Measurements from ENCODE around the gene CMTM7.

CMTM7 gene

DNA sequence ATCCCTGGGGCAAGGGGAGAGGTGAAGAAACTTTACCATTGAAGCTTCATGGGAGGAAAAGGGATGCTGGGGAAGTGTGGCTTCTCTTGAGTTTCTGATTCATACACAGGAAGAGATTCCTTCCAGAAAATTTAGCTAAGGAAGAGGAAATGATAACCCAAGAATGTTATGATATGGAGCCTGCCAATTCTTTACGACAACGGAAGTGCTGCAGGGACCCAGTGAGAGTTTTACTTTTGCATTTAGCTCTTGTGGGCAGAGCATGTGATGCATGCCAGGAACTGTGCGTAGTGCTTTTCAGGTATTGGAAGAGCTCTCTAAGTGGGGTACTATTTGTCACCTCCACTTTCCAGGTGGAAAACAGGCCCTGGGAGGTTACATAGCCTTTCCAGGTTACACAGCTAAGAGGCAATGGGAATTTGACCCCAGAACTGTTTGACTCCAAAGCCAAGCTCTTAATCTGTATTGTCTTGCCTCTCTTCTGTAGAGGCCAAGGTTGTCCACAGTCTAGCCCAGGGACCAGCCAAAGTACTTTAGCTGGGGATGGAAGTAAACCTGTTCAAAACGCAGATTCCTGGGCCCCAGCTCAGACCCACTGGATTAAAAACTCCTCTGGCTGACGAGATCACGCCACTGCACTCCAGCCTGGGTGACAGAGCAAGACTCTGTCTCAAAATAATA is 23.0 kb downstream of the CMTM7 start:
- DNase-seq (ENCODE audit: low spot score) = no peak

DNA sequence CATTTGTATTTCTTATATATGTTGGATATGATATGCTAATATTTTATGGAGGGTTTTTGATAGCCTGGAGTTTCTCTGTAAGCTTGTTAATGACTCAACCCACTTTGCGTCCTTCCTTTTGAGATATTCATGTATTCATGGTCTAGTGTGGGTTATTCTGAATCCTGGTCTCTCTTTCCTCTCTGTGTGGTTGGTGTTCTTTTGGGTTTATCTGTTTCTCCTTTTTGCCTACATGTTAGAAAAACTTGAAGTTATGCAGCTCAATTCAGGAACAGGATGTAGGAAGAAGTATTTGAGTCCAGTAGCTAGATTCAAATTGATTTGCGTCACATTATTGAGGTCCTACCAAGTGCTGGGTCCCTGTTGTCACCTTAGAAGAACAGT is 28.1 kb downstream of the CMTM7 start:
- no peak for DNase-seq (ENCODE audit: low spot score)

DNA sequence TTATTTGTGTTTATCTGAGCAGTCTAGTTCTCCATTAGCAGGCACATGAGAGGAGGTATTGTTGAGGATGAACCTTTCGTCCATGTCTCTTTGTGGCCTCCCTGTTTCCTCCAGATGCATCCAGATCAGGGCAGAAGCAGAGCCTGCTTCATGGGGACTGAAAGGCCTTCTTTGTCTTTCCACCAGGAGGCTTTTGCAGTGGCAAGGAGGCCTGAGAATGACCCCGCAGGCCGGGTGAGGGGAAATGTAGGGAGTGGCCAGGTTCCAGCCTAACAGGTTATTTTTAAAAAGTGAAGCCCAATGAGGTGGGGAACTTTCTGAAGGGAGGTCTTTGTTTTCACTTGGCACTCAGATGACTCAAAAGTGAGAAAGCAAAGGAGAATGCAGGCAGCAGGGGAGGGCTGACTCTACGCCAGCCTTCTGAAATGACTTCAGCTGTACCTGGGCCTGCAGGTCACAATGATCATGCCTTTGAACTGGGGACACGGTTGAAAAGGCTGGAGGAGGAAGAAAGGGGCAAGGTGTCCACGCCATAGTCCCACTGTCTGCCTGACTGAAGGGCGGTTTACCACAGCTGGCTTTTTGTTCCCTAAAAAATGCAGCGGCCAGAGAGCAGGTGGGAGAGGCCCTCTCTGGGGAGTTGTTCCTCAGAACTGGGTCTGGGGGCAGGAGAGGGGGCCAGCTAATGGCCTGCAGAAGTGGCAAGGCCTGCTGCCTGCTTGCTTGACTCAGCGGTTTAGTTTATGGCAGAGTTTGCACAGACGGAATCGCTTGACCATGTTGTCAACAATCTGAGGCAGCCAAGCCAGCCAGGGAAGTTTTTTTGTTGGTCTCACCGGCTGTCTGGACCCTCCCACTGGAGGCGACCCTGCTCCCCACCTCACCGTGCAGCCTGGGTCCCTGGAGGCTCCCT is 28.7 kb downstream of the CMTM7 start:
- DNase-seq (ENCODE audit: low spot score) = no peak

DNA sequence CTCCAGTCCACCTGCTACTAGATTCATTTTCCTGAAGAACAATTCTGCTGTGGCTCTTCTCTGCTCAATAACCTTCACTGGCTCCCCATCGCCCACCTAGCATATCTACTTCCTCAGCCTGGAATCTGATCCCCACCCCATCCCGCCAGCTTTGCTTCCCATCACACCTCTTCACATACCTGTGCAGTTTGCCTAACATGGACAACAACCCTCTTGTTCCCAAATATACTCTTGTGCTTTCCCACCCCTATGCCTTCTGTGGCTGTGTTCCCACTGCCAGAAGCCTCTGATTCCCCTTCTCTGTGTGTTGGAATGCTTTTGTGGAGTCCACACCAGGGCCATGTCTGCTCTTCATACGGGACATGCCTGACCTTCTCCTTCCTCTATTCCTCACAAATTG is 29.5 kb downstream of the CMTM7 start:
- DNase-seq (ENCODE audit: low spot score) = no peak

DNA sequence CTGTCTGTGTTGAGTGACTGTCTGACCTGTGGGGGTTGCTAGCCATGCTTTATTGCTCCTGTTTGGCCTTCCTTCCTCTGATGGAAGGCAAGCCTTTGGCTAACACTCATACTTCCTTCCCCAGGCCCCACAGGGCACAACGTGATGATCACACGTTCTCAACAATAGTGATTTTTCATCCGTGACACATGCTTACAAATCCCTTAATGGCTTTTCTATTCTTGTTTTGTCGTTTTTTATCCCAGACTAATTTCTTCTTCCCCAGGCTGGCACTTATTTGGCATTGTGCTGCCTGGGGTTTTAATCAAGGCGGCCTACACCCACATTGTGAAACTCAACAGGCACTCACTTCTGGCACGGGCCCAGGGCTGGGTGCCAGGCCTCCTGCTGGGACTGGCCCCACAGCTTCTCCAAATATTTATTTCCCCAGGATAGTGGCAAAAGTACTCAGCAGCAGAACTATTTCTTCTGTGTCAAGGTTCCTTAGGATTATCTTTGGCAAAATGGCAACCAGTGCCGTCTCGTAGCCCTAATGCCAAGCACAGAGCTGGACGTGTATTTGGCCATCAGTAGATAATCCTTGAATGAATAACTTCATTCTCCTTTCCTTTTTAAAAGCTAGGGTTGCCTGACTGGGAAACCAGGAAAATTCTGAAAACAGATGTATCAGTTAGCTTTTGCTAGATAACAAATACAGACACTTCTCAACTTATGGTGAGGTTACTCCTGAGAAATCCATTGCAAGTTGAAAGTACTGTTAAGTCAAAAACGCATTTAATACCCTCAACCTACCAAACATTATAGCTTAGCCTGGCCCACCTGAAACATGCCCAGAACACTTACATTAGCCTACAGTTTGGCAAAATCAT is 30.6 kb downstream of the CMTM7 start:
- peak; percentile 84 for DNase-seq (ENCODE audit: low spot score)

DNA sequence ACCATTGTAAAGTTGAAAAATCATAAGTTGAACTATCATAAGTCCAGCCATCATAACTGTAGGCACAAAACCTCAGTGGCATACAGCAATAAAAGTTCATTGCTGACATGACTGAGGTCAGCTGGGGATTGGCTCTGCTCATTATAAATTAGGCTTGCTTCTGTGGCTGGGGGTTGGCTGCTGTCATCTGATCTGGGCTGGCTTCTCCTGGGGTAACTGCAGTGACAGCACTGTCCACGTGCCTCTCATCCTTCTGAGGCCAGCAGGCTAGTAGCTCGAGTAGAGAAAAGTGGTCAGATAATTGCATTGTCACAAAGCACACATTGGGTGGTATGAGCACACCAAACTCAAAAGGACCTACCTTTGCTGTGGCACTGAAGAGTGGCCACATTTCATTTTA is 31.3 kb downstream of the CMTM7 start:
- DNase-seq (ENCODE audit: low spot score) = no peak

DNA sequence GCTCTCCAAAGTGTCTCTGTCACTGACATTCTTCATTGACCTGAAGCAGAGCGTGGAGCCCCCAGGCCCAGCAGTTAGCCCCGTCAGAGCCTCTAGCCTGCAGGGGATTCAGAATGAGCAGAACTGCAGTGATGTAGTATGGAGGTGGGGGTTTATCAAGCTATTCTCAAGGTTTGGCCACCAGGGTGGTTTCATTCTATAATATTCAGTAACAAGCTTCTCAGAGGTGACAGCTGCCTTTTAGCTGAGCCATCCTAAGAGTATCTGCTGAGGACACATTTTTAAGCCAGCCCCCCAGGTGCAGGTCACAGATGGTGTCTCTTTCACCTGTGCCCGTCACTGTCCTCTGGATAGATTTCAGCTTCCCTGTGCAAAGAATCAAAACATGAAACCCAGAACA is 31.9 kb downstream of the CMTM7 start:
- no peak for DNase-seq (ENCODE audit: low spot score)

DNA sequence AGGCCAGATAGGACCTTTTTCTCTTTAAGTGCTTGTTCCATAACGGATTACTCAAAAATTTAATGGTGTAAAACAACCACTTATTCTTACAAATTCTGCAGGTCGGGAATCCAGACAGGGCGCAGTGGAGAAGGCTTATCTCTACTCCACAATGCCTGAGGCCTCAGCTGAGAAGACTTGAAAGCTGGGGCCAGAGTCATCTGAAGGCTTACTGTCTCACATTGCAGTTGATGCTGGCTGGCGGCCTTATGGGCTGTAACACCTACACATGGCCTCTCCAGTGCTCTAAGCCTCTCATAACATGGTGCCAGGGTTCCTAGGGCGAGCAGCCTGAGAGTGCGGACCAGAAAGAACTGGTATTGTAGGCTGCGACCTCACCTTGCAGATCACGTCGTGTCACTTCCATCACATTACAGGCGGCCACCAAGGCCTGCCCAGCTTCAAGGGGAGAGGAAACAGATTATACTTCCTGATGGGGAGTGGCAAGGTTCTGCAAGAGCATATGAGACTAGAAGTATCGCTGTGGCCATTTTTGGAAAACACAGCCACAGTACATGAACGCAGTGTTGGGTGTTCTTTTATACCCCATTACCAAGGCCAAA is 32.4 kb downstream of the CMTM7 start:
- DNase-seq (ENCODE audit: low spot score) = no peak

DNA sequence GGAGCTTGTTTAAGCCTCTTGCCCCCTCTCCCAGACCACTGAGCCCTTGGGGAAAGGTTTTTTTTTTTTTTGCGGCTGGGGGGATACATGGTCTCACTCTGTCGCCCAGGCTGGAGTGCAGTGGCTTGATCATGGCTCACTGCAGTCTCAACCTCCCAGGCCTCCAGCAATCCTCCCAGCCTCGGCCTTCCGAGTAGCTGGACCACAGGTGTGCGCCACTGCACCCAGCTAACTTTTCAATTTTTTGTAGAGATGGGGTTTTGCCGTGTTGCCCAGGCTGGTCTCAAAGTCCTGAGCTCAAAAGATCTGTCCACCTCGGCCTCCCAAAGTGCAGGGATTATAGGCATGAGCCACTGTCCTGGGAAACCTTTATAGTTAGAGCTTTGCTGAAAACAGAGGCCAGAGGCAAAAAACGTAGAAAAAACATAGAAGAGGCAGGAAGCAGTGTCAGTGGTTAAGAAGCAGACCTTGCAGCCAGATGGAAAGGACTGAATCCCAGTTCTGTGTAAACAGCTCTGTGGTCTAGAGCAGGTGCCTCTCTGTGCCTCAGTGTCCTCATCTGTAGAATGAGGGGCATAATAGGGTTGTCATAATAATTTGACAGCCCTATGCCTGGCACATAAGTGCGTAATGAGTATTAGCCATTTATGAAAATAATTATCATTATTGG is 33.1 kb downstream of the CMTM7 start:
- DNase-seq (ENCODE audit: low spot score) = no peak

DNA sequence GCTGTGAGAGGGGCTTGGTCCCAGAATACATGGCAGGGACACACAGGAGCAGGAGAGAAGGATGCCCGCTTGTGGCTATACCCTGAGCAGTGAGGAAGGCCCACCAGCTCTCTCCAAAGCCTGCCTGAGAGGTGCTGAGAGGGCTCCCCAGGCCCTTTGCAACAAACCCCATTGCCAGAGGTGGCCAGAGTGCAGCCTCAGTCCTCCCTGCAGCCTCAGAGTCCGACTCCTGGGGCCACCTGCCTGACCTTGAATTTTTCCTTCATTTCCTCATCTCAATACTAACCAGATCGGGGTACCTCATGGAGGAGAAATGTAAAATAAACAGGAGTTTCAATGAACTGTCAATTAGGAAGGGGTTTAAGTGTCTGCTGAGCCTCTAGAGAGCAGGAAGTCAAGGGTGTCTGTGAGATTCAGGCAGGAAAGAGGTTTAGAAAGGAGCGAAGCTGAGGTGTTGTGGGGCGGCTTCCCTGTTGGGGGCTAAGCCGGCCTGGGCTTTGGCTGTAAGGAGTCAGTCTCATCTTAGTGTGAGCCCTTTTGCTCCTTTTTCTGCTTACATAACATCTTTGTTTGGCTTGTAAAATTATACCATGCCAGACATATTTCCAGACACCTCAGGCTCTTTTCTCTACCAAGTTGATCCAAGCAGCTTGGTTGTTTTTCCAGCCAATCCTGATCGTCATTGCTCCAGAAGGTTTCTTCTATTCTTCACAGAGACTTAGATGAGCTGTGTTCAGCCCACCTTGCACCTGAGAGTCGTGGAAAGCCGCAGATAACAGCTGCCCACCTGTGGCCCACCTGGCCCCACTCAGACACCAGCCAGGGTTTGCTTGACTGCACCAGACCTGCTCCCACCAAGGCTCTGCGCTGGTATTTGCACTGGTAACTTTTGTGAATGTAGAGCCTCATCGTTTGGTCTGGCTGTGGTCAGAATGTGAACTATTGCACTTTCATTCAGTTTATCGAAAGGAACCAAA is 36.7 kb downstream of the CMTM7 start:
- no peak for DNase-seq (ENCODE audit: low spot score)

DNA sequence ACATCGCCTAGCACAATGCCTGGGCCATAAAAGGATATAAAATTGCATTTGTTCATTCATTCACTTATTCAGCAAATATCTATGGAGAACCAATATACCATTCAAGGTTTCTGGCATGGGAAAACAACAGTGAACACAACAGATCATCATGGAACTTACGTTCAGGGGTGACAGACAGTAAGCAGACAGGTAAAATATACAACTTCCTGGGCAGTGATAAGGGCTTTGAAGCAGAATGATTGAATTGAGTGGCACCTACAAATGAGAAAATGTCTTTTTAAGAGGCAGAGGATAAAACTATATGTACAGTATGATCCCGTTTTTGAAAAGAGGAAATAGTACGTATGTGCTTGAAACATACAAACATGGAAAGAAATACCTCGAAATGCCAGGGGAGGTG is 39.2 kb downstream of the CMTM7 start:
- DNase-seq (ENCODE audit: low spot score) = no peak

DNA sequence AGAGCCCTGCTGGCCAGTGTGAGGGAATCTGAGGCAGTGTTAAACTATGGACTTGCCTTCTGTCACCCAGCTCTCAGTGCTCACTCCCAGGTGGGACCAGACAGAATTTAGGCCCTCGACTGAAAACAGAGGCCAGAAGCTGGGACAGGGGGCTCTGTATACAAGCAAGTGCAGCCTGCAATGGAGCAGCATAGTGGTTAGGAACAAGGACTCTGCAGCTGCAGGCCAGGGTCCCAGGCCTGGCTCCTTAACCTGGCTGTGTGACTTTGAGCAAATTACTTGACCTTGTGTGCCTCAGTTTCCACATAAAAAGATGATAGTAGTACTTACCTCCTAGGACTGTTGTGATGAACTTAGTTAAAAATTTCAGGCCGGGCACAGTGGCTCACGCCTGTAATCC is 39.8 kb downstream of the CMTM7 start:
- no peak for DNase-seq (ENCODE audit: low spot score)

DNA sequence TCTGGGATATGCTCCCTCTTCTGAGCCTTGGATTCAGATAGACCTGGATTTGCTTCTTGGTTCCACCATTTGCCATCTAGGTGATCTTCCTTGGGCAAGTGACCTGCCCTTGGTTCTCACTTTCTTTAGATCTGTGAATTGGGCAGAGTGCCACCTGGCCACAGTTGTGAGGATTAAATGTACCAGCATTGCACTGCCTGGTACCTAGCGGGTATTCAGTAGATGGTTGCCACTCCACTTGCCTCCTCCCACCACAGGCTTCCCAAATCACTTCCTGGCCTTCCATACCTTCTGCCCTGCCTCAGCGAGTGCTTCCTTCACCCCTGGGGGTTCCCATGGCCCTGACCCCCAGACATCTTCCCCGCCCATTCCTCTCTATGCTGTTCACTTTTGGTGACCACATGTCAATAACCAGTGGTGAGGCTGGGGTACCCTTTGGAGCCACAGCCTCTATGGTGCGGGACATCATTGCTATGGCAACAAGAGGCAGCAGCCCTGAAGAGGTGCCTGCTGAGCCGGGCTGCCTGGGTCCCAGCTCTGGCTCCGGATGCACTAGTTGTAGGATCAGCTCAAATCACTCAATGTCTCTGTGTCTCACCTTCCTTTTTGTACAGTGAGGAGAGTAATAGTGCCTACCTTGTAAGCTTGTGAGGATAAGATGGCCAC is 40.5 kb downstream of the CMTM7 start:
- no peak for DNase-seq (ENCODE audit: low spot score)

DNA sequence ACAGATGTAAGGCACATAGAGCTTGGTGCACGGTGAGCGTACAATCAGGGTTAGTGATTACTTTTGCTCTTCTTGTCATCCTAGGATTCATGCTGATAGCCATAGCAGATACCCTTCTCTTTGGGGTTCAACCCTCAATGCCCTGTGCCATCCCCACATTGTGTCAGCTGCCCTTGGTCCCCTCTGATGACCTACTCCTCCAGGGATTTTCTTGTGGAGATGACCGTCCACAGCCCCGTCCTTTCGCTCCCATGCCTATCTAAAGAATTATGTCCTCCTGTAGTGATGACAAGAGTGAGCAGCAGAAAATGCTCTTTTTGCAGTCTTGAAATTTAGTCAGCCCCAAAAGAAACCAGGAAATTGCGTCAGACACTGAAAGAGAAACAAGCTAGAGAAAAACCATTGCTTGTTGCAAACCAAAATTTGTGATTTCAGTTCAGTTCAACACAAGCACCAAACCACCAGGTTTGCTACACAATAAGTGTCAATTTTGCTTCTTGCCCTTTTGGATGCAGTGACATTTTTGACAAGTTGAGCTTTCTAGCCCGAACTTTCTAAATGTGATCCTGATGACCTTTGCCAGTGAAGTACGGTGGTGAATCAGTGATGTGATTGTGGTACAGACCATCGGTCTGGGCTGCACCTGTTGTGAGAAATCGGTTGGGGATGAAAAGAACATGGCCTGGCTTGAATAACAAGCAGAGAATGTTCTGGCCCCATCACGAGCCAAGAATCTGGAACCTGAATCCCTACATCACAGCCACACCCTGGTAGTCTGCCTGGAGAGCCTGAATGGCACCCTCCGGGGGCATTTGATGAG is 41.3 kb downstream of the CMTM7 start:
- DNase-seq (ENCODE audit: low spot score) = no peak

DNA sequence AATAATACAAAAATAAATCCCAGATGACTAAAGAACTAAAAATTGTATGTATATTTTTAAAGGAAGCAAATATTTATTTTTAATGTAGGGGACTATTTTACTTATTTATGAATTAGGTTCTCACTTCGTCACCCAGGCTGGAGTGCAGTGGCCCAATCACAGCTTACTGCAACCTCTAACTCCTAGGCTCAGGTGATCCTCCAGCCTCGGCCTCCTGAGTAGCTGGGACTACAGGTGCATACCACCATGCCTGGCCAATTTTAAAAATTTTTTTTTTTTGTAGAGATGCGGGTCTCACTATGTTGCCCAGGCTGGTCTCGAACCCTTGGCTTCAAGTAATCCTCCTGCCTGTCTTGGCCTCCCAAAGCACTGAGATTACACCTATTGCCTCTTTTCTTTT is 42.6 kb downstream of the CMTM7 start:
- DNase-seq (ENCODE audit: low spot score) = no peak

DNA sequence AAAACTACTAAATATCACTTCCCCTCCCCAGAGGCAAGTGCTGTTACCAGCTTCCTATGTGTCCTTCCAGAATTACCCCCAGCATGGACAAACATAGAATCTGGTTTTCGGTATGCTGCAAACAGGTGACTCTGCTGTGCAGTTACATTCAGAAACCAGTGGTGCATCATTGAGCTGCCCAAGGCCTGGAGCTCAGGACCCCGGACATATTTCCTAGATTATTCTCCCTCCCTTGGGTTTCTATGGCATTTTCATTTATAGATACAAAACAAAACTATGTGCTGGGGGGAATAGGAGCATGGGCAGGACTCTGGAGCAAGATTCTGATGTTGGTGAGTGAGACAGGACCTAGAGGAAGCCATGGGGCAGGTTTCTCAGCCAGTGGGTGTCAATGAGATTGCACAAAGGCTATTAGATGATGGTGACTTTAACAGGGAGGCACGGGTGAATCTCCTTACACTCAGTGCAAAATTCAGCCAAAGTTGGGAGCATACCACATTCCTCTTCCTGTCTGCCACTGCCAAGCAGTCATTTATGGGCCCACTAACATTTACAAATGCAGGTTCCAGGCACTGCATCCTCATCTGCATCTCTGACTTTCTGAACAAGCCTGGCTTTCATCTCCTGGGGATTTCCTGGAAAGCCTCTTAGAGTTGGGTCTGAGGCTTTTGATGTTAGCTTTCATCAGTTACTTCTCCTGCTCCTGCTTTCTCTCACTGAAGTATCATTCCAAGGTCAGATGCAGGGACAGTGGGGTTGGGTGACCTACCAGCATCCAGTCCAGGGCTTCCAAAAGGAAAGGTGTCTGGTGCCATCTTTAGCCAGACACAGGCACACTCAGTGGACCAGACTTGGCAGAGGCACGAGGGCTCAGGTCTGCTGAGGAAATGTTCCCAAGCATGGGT is 44.5 kb downstream of the CMTM7 start:
- no peak for DNase-seq (ENCODE audit: low spot score)

DNA sequence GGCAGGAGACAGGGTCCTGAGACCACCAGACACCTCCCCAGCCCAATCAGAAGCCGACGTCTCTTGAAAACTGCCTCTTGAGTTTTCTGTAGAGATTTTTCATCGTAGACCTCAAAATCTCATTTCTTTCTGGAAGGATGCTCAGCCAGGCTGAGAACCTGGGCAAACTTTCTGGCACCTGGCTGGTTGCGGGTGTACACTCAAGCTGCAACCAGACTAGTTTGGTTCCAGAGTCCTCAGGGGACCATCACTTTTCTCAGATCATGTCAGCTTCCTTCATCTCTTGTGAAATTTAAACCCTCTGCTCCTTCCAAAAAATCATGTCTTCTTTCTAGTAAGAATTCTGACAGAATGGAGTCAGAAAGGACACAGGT is 45.1 kb downstream of the CMTM7 start:
- DNase-seq (ENCODE audit: low spot score) = no peak

DNA sequence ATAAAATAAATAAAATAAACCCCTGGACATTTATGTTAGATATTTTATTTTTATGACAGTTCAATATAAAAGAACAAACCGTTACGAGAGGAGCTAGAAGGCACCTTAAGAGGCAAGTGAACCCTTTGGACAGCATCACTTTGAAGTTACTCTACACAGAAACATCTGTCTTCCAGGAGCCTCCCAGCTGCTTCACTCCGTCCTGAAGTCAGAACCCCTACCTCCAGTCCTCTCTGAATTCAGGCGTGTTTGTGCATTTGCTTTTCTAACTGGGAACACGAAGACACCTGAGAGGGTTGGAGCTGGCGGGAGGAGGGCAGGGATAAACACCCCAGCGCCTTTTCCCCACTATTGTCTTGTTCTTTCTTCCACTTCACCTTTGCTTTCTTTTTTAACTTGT is 46.2 kb downstream of the CMTM7 start:
- no peak for DNase-seq (ENCODE audit: low spot score)

Data from AG08395 (cell line).